ENCODE data around the gene APP.

- no peak for TF ChIP-seq POLR2A (IDR thresholded peaks at IDR 0.05)
- no peak for TF ChIP-seq CTCF (IDR thresholded peaks at IDR 0.05)
- no peak for TF ChIP-seq POLR2AphosphoS5 (IDR thresholded peaks at IDR 0.05)
- TF ChIP-seq EP300 (IDR thresholded peaks at IDR 0.05; ENCODE audit: low read depth): no peak
Observed at GRCh38 chr21:26124896-26125295, 45.7 kb downstream of the APP start.
